Measurements from ENCODE around the gene PSPH.

PSPH gene

DNA sequence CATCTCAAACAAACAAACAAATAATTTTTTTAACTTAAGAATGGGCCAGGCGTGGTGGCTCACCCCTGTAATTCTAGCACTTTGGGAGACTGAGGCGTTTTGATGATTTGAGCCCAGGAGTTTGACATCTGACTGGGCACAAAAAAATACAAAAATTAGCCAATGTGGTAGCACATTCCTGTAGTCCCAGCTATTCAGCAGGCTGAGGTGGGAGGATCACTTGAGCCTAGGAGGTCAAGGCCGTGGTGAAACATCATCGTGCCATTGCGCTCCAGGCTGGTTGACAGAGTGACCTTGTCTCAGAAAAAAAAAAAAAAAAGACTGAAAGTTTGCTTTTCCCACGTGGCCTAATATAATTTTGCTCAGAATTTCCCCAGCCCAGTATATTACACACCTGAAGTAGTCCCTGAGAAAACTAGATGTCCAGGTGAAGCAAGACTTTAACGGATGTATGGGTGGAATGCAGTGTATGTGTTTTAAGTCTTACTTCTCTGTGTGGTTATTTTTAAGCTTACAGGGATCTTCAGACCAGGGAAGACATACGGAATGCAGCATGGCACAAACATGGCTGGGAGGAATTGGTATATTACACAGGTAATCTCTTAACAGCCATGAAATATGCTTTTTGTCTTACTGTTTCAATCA, 54.3 kb downstream of the PSPH start:
- DNase-seq: no peak

DNA sequence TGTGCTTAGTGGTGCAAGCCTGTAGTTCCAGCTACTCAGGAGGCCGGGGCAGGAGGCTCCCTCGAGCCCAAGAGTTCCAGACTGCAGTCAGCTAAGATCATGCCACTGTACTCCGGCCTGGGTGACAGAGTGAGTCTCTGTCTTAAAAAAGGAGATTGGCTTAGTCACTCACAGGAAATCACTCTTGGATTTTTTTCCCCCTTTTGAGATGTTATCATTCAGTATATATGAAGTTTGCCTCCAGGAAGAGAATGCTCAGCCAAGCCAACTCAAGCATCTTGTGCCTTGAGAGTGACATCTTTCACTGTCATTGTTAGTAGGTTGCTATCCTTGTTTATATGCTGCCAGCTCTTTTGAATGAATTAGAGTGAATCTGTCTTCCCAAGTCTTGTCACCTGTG, 58.9 kb downstream of the PSPH start:
- DNase-seq: no peak

DNA sequence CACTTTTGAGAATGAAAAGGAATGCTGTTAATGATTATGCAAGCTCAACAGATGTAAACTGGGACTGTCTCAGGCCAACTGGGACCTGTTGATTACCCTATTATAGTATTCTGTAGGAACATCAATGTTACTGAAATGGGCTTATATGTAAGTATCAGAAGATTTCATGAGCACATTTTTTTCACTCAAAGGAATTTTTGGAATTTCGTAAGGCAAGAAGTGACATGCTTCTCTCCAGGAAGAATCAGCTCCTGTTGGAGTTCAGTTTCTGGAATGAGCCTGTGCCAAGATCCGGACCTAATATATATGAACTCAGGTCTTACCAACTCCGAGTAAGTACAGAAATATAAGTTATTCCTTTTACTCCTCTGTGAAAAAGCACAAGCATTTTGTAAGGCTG, 67.7 kb downstream of the PSPH start:
- no peak for DNase-seq

DNA sequence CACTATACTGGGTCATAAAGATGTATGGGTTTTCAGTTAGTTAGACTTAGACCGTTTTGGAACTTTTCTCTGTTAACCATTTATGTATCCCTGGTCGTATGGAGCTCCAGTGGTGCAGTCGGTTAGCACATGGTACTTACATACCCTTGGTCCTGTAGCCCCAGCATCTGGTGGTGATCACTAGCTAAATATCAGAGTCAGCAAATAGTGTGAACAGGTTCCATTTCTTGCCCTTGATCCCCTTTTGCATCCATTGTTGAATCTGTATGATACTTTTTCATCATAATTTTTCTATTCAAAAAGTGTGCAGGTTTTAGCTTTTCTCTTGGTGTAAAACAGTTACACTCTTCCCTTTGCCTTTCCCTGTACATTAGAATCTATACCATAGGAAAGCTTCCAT, 71.0 kb downstream of the PSPH start:
- no peak for DNase-seq

DNA sequence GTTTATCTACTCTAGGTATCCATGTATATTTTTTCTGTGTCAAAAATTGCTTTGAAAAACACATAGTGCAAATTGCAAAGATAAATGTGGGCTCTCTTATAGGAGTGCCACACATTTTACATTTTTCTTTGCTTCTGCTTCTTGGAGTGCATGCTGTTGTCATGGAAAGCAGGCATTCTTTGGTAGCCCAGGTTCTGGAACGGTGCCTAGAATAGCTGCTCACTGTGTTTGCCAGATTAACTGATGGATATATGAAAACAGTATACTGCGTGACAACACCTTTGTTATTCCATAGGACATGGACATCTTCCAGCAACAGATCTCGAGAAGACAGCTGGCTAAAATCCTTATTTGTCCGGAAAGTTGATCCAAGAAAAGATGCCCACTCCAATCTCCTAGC, 73.4 kb downstream of the PSPH start:
- no peak for DNase-seq

DNA sequence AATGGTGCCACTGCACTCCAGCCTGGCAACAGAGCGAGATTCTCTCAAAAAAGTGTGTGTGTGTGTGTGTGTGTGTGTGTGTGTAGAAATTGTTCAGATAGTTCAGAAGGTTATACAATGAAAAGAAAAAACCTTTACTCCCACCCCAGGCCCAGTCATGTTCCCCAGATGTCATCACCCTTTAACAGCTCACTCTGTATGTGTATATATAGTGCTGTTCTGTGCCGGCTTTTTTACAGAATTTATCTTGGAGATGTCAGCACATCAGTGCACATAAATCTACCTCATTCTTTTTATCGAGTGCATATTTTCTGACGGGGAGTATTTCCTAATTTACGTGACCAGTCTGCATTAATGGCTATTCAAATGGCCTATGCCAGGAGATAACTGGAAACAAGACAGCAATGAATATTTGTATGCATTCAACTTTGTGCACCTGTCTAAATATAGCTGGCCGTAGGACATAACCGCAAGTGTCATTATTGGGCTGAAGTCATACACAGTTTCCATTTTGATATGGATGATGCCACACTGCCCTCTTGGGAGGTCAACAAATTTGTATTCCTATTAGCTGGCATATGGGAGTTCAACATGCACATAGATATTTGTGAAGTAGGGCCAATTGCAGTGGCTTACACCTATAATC, 75.1 kb downstream of the PSPH start:
- no peak for DNase-seq

DNA sequence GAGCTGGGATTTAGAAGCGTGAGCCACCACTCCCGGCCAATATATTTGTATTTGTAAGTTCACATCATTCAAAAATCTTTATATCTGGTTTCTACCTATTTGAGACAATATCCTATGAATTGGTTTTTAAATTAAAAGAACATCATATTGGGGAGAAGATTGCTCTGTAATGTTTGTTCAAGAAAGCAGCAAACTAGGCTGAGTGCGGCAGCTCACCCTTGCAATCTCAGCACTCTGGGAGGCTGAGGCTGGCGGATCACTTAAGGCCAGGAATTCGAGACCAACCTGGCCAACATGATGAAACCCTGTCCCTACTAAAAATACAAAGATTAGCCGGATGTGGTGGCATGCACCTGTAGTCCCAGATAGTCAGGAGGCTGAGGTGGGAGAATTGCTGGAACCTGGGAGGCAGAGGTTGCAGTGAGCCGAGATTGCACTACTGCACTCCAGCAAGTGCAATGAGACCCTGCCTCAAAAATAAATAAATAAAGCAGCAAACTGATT, 77.4 kb downstream of the PSPH start:
- no peak for DNase-seq

DNA sequence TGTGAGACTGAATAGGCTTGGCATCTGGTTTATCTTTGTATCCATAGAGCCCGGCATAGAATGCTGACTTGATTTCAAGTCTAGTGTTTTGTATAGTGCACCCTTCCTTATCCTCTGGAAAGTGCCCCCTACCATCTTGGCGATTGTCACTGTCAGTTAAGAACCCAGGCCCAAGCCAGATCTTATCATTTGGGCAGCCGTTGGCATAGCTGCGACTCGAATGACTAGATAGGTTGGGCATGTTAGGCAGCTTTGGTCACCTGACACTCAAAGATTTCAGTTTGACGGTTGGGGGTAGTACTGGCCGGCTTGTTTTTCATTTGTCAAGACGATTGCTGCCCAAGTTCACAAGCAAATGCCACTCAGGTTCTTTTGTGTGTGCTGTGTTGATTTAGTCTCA, 80.3 kb downstream of the PSPH start:
- no peak for DNase-seq

DNA sequence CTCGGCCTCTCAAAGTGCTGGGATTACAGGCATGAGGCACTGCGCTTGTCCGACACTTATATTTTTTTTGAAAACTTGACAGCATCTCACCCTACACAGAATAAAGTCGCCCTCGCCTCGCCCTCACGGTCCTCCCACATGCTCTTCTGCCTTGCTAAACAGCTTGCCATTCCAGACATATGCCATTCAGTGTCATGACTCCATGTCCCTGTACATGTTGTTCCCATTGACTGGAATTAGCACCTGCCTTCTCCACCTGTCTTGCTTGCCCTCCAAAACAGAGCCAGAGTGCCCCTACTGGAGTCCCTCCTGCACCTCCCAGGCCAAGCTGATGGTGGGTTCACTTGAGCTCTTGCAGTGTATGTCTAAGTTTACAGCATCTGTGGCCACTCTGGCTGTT, 80.7 kb downstream of the PSPH start:
- DNase-seq: no peak

DNA sequence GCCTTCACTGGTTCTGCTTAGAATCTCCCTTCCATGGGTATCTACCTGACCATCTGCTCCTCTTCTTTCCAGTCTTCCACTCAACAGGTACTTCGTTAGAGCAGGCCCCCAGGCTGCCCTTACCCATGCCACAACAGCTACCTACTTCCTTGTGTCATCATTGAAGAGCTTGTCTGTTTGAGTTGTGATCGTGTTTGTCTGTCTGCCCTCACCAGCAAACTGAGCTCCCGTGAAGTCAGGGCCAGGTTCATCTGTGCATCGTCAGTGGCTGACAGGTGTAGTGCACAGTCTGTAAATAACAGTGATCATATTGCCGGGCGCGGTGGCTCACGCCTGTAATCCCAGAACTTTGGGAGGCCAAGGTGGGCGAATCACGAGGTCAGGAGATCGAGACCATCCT, 81.9 kb downstream of the PSPH start:
- no peak for DNase-seq

DNA sequence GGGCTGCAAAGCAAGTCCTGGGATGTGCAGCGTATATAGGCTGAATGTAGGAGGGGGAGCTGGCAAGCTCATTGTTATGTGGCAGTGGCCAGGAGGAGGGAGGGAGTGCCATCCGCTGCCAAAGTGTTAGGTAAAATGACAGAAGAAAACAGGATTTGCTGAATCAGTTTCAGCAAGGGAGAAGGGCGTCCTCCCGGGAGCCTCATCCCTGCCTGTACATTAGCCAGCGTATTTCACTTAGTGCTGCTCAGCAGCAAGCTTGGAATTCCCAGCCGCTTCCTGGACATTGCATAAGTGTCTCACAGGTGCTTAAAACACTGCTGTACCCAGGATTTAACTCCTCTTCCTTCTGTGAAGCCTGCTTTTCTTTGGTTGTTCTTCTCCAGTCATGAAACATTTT, 84.4 kb downstream of the PSPH start:
- no peak for DNase-seq

DNA sequence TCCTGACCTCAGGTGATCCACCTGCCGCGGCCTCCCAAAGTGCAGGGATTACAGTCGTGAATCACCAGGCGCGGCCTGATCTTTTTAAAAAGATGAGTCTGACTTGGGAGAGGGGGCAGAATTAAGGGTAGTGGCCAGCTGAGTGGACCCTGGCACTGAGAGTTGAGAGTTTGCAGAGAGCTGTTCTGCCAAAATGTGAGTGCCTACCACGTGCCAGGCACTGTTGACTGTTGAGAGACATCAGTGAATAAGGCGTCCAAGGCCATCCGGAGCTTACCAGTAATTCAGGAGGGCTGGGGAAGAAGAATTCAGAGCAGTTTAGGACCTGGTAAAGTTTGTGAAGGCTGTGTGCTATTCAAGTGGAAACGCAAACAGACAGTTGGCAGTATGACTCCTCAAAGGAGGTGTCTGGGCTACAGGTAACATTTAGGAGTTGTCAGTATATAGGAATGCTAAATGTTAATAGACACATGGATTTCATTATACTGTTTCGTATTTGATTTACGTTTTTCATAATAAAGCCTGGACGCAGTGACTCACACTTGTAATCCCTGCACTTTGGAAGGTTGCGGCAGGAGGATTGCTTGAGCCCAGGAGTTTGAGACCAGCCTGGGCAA, 85.3 kb downstream of the PSPH start:
- DNase-seq: no peak

DNA sequence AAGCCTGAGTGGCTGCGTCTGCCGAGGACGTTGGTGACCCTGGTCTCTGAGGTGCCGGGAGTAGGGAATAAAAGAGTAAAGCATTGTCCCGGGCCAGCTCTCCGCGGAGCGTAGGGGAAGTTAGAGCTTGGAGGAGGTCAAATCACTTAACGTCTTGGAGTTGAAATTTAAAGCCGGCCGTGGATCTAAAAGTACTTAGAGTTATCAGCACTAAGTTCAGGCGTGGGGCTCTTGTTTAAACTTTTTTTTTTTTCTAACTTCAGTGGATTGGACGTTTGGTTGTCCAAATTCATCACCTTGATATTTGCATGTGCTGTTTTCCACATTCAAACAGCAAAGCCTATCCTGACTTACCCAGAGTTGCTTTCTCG, 86.2 kb downstream of the PSPH start:
- no peak for DNase-seq

DNA sequence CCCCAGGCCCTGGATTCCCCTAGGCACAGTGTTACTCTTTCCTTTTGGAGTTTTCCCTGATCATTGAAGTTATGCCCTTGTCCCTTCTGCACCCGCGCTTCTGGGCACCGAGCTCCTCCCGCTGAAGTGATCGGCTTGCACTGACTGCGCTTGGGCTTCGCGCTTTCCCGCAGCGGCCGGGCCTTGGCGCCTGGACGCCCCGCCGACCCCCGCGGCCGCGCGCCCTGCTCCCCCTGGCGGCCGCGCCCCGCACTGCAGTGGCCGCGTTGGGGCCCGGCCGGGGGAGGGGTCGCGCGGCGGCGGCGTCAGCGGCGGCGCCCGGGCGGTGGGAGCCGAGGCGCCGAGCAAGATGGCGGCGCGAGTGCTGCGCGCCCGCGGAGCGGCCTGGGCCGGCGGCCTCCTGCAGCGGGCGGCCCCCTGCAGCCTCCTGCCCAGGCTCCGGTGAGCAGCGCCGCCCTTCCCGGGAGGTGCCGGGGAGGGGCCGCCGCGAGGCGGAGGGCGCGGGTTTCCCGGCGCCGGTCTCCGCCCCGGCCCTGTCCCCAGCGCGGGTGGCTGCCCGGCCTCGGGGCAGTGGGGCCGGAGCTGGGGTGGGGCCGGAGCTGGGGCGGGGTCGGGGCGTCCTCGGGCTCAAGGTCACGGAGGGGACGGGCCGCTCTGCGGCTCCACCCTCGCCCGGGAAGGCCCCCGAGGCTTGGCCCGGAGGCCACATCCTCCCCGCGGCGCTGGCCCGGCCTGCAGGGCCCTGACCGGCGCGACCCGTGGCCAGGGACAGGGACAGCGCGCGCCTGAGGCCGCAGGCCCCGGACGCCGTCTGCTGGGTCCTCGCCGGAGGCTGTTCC, 86.8 kb downstream of the PSPH start, which contains the start of gene NIPSNAP2:
Gene NIPSNAP2 (plus strand): TSS at position 325 of the 839 bp plus-strand sequence. CDS start 25 bp downstream, at position 350.
- peak; percentile 33 for DNase-seq

DNA sequence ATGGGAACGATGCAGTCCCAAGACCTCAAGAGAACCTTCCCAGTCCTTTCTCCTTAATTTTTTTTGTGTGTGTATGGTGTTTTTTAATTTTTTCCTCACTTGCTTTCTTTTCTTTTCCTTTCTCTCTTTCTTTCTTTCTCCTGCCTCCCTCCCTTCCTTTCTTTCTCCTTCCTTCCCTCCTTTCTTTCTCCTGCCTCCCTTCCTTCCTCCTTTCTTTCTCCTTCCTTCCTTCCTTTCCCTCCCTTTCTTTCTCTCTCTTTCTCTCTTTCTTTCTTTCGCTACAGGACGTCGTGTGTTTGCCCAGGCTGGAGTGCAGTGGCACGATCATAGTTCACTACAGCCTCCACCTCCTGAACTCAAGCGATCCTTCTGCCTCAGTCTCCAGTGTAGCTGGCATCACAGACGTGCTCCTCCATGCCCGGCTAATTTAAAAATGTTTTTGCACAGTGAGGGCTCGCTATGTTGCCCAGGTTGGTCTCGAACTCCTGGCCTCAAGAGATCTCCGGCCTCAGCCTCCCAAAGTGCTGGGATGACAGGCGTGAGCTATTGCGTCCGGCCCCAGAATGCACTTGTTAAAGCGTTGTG, 87.6 kb downstream of the PSPH start:
- DNase-seq: no peak

DNA sequence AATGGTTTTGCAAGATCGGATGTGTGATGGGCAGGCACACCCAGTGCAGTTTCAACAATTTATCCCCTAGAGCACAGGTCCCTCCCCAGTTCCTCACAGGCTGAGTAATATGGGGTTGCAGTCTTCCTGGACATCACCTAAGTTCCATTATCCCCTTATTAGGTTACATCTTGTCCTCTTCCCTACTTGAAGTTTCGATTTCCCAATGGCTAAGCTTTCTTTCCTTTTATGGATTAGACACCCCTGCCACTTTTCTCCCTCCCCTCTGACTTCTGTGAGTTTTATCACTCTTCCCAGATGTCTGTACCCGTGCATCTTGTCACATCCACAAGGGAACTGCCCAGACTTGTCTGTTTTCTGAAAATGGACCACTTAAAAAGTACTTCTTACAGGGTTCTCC, 89.2 kb downstream of the PSPH start:
- DNase-seq: no peak
